Dendritic cell treated with granulocyte-macrophage colony-stimulating factor and Interleukin-4, amounts not matched to agents 40 ng/mL and 50 ng/mL, for 4 days (primary cell): ENCODE data around the gene NR4A2.

ENCODE experiments used
- H3K27ac Mint-ChIP-seq: one replicate; pipeline ENCODE4 v1.8.0; 2022; ENCODE audit warnings: mild to moderate bottlenecking, mixed read lengths
- H3K27me3 Mint-ChIP-seq: one replicate; pipeline ENCODE4 v1.8.0; 2022; ENCODE audit warnings: mild to moderate bottlenecking, mixed read lengths
- H3K36me3 Mint-ChIP-seq: one replicate; pipeline ENCODE4 v1.8.0; 2022; ENCODE audit warnings: low read depth, mixed read lengths
- H3K4me1 Mint-ChIP-seq: one replicate; pipeline ENCODE4 v1.8.0; 2022; ENCODE audit warnings: low read depth, mixed read lengths
- H3K4me3 Mint-ChIP-seq: one replicate; pipeline ENCODE4 v1.8.0; 2022; ENCODE audit warnings: mild to moderate bottlenecking, moderate library complexity, mixed read lengths
- H3K9me3 Mint-ChIP-seq: one replicate; pipeline ENCODE4 v1.8.0; 2022; ENCODE audit warnings: mixed read lengths
- intact Hi-C: fragments of 100-400 bp; cut with micrococcal nuclease; formaldehyde crosslinking; loops from one replicate; pipeline ENCODE4 v1.15.0; 2022

Gene NR4A2

DNA sequence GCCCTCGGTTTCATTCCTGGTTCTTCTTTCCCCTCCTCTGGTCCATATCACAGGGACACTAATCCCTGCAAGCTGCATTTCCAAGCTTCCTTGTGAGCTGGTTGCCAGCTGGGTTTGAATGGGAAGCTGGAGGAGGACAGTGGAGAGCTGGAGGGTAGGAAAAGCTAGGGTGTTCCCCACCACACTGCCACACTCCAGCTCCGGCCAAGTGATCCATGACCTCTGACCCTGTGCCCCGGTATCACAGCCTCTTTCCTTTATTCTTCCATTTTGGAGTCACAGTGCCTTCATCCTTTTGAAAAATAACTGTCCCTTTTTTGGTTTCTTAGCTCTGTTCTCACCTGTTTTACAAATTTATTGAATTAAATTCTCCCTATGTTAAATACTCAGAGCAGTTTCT lies 13.1 kb upstream of the NR4A2 start:
- intact Hi-C loops = loop anchor here (10.0 kb wide), 1 partner anchor 651 kb away; no protein-coding TSS in a partner anchor
- Mint-ChIP-seq H3K4me3 (no peak overlapping the region), H3K27me3 (no peaks in the 10 kb centered on the region), H3K9me3 (no peaks in the 10 kb centered on the region), H3K27ac (no peak overlapping the region), H3K36me3 (peaks cover 6% of the 10 kb centered on the region), H3K4me1 (peaks cover 13% of the 10 kb centered on the region)

DNA sequence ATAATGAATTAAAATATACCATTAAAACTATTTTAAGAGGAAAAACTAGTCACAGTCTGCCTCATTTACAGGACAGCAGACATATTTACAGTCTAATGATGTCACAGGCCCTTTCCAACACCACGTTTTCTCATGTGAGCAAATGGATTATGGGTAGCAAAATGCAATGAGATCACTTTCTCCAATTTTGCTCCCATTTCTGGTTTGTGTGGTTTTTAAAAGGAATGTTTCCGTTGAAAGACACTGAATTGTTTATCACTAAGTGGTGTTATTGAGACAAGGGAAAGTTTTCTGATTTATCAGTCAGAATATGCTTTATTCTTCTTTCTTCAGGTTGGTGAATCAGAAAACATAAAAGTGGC lies 11.4 kb upstream of the NR4A2 start:
- Mint-ChIP-seq H3K4me1 (peaks cover 23% of the 10 kb centered on the region), H3K36me3 (peaks cover 6% of the 10 kb centered on the region), H3K4me3 (no peak overlapping the region), H3K27ac (no peak overlapping the region), H3K9me3 (no peaks in the 10 kb centered on the region), H3K27me3 (no peaks in the 10 kb centered on the region)
- intact Hi-C loops = loop anchor here (2.0 to 10.0 kb wide), 2 partner anchors 57 to 649 kb away; no protein-coding TSS in a partner anchor

DNA sequence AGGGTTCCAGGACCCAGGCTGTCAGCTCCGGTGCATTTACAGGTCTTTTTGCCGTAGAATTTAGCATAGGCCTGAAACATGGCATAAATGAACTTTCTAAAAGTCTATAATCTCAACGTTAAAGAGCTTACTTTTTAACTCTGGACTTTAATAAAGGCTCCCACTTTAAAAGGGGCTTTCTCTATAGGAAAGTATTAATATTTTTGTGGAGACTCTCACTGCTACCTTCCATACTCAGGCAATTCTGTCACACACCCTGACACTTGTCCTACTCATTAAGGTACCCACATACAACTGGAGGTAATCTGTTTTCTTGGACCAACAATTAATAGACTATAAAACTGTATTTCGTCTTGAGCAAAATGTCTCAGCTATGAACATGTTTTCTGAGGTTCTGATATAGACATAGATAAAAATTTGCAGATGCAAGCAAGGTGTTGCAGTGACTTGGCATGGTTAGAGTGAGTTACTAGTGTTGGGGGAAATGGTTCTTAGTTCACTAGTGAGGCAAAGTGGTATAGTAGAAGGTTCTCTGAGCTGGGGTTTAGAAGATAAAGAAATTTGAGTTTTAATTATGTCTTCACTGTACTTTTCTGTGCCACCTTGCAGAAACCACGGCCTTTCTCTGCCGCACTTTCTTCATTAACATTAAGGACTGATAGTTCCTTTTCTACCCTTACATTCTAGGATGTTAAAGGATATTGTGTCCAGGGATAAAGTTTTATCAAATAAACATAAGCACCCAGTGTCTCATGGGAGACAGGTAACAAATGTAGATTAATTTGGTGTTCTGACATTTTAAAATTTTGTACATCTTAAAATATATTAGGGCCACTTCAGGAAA lies 10.8 kb upstream of the NR4A2 start:
- H3K4me1 Mint-ChIP-seq = peaks cover 28% of the 10 kb centered on the region
- no peaks in the 10 kb centered on the region for H3K27me3 Mint-ChIP-seq
- no peaks in the 10 kb centered on the region for H3K9me3 Mint-ChIP-seq
- H3K36me3 Mint-ChIP-seq = peaks cover 6% of the 10 kb centered on the region
- intact Hi-C loops = loop anchor here (2.0 to 10.0 kb wide), 2 partner anchors 57 to 649 kb away; no protein-coding TSS in a partner anchor
- peak overlapping the region; percentile 76 for H3K4me3 Mint-ChIP-seq
- peak overlapping the region; percentile 100 for H3K27ac Mint-ChIP-seq

DNA sequence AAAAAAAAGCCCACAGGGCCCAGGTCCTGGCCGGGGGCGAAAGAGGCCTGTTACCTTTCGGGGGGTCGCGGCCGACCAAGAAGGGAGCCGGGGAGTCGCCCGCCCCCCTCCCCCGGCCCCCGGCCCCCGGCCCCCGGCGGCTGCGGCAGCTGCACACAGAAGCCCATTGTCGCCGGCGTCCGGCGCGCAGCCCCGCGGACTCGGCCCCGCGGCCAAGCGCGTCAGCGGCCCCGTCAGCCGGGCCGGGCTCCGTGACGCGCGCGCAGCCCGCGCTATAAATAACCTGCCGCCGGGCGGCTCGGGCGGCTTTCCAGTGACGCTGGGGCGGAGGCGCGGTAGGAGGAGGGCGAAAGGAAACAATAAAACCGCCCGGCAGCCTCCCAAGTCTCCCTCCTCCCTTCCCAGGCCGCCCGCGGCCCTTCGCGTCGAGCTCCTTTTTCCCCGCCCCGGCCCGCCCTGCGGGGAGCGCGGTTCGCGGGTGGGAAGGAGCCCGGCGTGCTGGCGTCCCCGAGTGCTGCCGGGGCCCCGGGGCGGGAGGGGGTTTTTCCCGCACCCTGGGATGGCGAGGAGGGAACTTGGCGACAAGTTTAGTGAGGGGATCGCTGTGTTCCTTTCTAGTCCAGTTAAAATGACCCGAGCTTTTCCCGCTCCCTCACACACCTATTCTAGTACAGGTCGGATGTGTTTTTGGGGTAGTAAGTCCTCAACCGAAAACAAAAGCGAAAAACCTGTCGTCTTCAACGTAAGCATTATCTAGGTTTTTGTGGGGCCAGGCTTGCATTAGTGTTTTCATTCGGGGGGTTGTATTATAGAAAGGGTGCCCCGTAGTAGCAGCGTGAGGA lies 10.0 kb upstream of the NR4A2 start:
- Mint-ChIP-seq H3K36me3 (peaks cover 6% of the 10 kb centered on the region), H3K27ac (peak overlapping the region; percentile 100), H3K9me3 (no peaks in the 10 kb centered on the region), H3K4me1 (peaks cover 20% of the 10 kb centered on the region), H3K4me3 (peak overlapping the region; percentile 96), H3K27me3 (no peaks in the 10 kb centered on the region)
- intact Hi-C loops = loop anchor here (1.0 to 10.0 kb wide), 4 partner anchors 8 to 648 kb away; no protein-coding TSS in a partner anchor

DNA sequence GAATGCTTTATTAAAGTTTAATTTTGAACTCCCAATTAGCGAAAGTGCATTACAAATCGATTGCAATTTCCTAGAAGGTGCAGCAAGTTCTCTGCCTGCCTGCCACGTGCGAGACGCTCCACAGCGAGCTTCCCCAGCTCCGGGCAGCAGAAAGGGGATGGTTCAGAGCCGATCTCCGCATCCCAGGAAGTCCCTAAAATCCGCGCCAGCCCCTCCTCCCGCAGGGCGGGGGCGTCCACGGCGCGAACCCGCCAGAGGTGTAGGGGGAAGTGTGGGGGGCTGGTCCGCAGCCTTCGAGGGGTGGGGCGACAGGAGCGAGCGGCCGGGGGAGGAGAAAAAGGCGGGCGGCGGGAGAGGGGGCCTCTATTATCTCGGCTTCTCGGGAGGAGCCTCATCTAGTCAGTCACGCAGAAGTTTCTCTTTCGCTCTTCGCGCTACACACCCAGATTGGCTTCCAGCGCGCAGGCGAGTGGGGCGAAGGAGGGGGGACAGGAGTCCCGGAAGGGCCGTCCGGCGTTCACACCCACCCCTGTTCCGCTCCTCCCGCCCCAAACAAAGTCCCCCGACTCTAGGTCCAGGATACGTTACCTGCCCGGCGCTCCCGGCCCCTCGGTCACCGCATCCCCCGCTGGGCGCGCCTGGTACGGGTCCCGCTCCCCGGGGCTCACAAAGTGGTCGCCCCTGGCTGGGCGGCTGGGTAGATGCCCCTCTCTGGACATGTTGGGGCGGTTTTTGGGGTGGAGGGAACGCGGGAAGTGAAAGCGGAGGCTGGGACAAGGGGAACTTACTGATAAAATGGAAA lies 9.1 kb upstream of the NR4A2 start:
- Mint-ChIP-seq H3K36me3 (peaks cover 6% of the 10 kb centered on the region), H3K4me3 (peak overlapping the region; percentile 96), H3K27me3 (no peaks in the 10 kb centered on the region), H3K4me1 (peaks cover 19% of the 10 kb centered on the region), H3K9me3 (no peaks in the 10 kb centered on the region), H3K27ac (peak overlapping the region; percentile 100)
- intact Hi-C loops = loop anchor here (1.0 to 10.0 kb wide), 4 partner anchors 7 to 647 kb away; no protein-coding TSS in a partner anchor

DNA sequence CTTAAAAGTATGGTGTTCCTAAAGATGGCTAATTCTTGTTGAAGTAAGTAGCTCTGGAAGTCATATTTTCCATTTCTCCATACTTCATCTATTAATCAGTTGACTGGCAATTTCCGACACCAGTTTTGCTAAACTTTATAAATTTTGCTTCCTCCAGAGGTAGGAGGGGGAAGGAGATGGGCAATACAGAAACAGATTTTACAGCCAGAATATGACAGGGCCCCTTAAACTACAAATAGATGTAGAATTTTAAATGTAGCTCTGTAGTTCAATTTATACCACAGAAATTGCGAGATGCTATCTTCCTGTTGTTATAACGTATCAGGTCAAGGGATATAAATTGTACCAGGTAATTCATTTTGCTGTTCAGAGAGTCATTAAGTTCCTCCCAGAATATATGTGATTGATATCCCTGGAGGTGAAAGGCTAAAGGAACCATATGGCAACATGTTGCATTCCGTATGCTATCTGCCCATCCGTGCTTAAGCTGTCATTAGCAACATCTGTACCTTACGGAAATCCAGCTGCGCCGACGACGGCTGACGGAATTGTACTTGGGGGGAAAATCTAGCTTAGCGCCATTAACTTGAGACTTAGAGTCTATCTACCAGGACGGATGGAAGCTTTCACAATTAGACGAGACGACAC lies 8.4 kb upstream of the NR4A2 start:
- Mint-ChIP-seq H3K9me3 (no peaks in the 10 kb centered on the region), H3K4me1 (peaks cover 19% of the 10 kb centered on the region), H3K27ac (peak overlapping the region; percentile 100), H3K27me3 (no peaks in the 10 kb centered on the region), H3K4me3 (peak overlapping the region; percentile 96), H3K36me3 (peaks cover 6% of the 10 kb centered on the region)
- intact Hi-C loops = loop anchor here (10.0 kb wide), 1 partner anchor 646 kb away; no protein-coding TSS in a partner anchor

DNA sequence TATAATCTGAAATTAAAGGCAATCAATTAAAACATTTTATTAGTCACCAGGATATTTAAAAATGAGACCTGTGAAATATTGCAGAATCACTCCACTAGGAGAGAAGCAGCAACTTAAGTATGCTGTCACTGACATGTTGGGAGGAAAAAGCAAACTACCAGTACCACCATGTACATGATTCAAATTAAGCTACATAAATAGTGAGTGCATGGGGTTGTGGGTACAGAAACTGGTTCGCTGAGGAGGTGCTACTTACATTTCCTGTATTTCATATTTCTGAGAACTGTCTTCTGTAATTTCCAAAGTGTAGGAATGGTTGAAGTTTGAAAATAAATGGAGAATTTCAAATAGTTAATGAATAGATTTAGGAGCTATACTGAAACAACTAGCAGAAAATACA lies 7.9 kb upstream of the NR4A2 start:
- Mint-ChIP-seq H3K4me3 (no peak overlapping the region), H3K27me3 (no peaks in the 10 kb centered on the region), H3K27ac (peak overlapping the region; percentile 100), H3K4me1 (peaks cover 23% of the 10 kb centered on the region), H3K9me3 (no peaks in the 10 kb centered on the region), H3K36me3 (peaks cover 6% of the 10 kb centered on the region)
- intact Hi-C loops = loop anchor here (10.0 kb wide), 1 partner anchor 646 kb away; no protein-coding TSS in a partner anchor

DNA sequence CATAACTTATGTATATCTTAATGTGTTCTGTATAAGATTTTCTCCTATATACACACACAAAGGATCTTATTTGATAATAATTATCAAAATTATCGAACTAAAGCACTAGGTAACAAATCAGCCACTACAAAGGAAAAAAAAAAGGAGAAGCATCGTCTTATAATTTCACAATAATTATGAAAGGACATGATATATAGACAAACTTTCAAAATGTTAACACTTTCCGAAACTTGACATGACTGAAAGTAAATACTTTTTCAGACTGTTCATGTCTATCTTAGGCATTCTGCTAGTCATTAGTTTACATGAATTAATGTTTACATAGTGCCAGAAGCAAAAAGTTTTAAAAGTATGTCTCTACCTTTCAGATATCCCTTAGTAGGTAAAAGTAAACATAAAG lies 7.3 kb upstream of the NR4A2 start:
- Mint-ChIP-seq H3K4me1 (peaks cover 25% of the 10 kb centered on the region), H3K4me3 (no peak overlapping the region), H3K9me3 (no peaks in the 10 kb centered on the region), H3K36me3 (peaks cover 6% of the 10 kb centered on the region), H3K27me3 (no peaks in the 10 kb centered on the region), H3K27ac (no peak overlapping the region)
- intact Hi-C loops = loop anchor here (5.0 to 10.0 kb wide), 2 partner anchors 247 to 645 kb away; no protein-coding TSS in a partner anchor

DNA sequence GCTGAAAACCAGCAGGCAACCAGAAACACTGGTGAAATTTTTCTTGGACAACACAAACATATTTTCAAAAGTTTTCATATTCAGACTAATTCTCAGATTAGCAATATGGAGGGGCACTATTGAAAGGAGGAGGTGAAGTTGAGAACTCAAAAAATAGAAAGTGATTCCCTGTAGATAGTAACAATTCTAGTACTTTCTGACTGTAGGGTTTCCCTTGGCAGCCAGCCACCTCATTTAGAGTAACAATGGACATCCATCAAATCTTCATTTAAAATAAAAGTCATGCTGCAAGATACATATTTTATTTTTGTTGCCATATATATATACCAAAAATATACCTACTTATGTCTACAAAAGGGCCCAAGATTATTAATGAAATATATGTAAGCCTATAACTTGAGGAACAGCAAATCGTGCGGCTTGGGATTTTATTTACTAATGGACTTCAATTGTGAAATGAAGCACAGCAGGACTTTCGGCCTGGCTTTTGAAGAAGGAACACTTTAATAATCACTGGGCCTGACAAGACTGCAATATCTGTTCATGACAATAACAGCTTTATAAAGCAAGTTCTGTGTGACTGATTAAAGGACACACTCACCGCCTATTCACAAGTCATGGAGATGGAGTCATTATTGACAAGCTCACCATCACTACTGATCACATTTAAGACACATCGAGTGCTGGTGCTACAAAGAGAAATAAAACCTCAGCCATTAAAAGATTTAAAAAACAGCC lies 6.8 kb upstream of the NR4A2 start:
- H3K4me1 Mint-ChIP-seq = peaks cover 25% of the 10 kb centered on the region
- intact Hi-C loops = loop anchor here (5.0 kb wide), 1 partner anchor 248 kb away; no protein-coding TSS in a partner anchor

DNA sequence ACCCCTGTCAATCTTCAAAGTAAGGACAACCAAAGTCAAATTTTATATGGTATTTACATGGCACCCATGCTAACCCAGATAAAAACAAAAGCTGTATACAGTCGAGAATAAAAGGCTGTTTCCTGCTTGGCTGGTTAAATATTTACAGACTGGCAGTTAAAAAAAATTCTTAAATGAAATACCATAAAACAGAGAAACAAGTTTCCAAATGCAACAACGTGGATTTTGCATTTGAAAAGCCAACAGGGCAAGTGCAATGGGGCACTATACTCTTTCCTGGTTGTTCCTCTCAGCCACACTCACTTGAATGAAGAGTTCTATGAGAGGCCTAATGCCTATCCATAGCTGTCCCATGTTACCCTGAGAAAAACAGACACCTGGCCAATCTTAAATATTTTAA lies 6.1 kb upstream of the NR4A2 start:
- intact Hi-C loops = loop anchor here (5.0 kb wide), 1 partner anchor 249 kb away; no protein-coding TSS in a partner anchor
- no peaks in the 10 kb centered on the region for H3K9me3 Mint-ChIP-seq
- H3K36me3 Mint-ChIP-seq = peaks cover 17% of the 10 kb centered on the region
- H3K27me3 Mint-ChIP-seq = no peaks in the 10 kb centered on the region
- no peak overlapping the region for H3K4me3 Mint-ChIP-seq
- H3K27ac Mint-ChIP-seq = no peak overlapping the region
- peaks cover 28% of the 10 kb centered on the region for H3K4me1 Mint-ChIP-seq

More for the DNA sequence above, 6.8 kb upstream of the NR4A2 start:
- H3K4me3 Mint-ChIP-seq = no peak overlapping the region
- peaks cover 10% of the 10 kb centered on the region for H3K36me3 Mint-ChIP-seq
- no peak overlapping the region for H3K27ac Mint-ChIP-seq
- no peaks in the 10 kb centered on the region for H3K9me3 Mint-ChIP-seq
- no peaks in the 10 kb centered on the region for H3K27me3 Mint-ChIP-seq

DNA sequence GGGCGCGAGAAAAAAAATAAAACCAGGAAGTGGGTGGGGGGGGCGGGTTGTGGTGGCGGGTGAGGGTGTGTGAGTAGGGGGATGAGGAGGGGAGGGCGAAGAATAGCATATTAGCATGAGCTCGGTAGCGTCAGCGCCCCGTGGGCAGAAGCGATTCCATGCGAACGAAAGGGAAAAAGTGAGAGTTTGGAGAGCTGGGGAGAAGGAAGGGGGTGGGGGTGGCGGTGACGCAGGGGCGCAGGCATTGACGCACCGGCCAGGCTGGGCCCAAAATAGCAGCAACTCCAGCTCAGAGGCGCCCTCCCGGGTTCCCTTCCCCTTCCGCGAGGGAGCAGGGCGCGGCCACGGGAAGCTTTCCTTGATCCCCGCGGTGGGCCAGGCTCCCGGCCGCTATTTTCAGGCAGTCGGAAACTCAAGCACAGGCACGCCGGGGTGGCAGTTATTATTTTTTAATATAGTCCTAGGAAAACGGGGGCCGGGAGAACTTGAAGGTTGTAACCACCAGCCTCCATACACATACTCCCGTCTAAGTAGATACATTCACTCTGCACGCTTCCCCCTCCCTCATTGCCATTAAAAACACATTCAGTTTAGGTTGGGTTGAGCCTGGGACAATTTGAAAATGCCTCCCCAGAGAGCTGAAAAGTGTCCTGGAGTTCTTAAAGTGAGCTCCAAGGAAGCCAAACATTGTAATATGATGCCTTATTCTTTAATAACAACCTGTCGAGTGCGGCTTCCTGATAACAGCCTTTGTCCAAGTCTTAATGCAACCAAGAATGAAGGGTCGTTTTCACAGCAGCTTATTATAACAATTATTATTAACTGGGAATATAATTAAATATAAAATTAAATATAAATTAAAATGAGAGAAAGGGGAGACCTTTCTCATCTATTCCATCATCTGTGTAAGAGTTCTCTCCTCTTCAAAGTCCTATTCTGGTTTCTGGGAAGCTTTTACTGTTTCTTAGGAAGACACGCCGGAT lies 2.3 kb upstream of the NR4A2 start:
- intact Hi-C loops = loop anchor here (1.0 to 5.0 kb wide), 3 partner anchors 8 to 253 kb away; no protein-coding TSS in a partner anchor
- Mint-ChIP-seq H3K9me3 (no peaks in the 10 kb centered on the region), H3K27ac (peak overlapping the region; percentile 98), H3K4me3 (peak overlapping the region; percentile 94), H3K27me3 (peaks cover 10% of the 10 kb centered on the region), H3K36me3 (peaks cover 25% of the 10 kb centered on the region), H3K4me1 (peaks cover 55% of the 10 kb centered on the region)
